Measurements from ENCODE around the gene MINDY1.

GRCh38 chr1:151050051-151050688 lies 43.5 kb upstream of the MINDY1 start:
- TF ChIP-seq POLR2AphosphoS5 (IDR thresholded peaks at IDR 0.05; ENCODE audit: insufficient read depth, low read depth, low read length): peak; percentile 23
- TF ChIP-seq CTCF (IDR thresholded peaks at IDR 0.05; ENCODE audit: extremely low read depth in 1 of 2, insufficient read depth in 1 of 2, low read depth in 1 of 2, low read length in 2 of 2): no peak
- no peak for TF ChIP-seq JUN (IDR thresholded peaks at IDR 0.05; ENCODE audit: borderline replicate concordance, insufficient read depth, insufficient read length, low read depth)
- no peak for TF ChIP-seq POLR2A (IDR thresholded peaks at IDR 0.05; ENCODE audit: low read depth, low read length)
- TF ChIP-seq MAX (IDR thresholded peaks at IDR 0.05; ENCODE audit: insufficient read depth, insufficient read length): no peak
- TF ChIP-seq GATA2 (IDR thresholded peaks at IDR 0.05; ENCODE audit: insufficient read depth, insufficient read length, low read depth, low read length): no peak
- TF ChIP-seq MYC (IDR thresholded peaks at IDR 0.05; ENCODE audit: low read depth, low read length): no peak
- TF ChIP-seq EZH2 (IDR thresholded peaks at IDR 0.05; ENCODE audit: borderline replicate concordance, low read depth, low read length, severe bottlenecking): no peak

All from endothelial cell of umbilical vein (primary cell).